PC-9 (cell line): ENCODE results near the gene TBXT. TPM values are rescaled to one million over a fixed set of nuclear protein-coding genes. Genes with fewer than 3 reads are reported as not detected.

Experiments
- BruUV-seq: library from RNA; stranded (reverse); fragments of 400-500 nt; replicated peaks from 2 replicates; lab custom pipeline; 2021; lab: Mats Ljungman, UMichigan
- CTCF ChIA-PET: fragments of 300-600 bp; sonication (Branson Sonifier 250); formaldehyde crosslinking; loops from one replicate; lab custom pipeline; 2022; ENCODE audit warnings: antibody characterized with exemption; lab: Charles Lee
- POLR2A ChIA-PET: fragments of 300-600 bp; sonication (Branson Sonifier 250); formaldehyde crosslinking; loops from one replicate; lab custom pipeline; 2022; ENCODE audit warnings: antibody characterized with exemption; ENCODE audit not compliant: unreplicated experiment; lab: Charles Lee
- DNase-seq, 2 experiments: peaks; one replicate each; pipeline versions ENCODE4 v3.0.0 to v3.0.0-alpha.2; 2015 to 2022; ENCODE audit warnings: mixed read lengths in 1 of 2
- H2AFZ ChIP-seq: fragments of 200-600 bp; sonication (generic); 2 replicates; pipeline ENCODE4 v1.8.1; 2017; ENCODE audit warnings: antibody characterized with exemption
- H3F3A ChIP-seq: fragments of 200-600 bp; sonication (generic); 2 replicates; pipeline ENCODE4 v1.8.1; 2017; ENCODE audit warnings: antibody characterized with exemption, mild to moderate bottlenecking, low read depth; ENCODE audit not compliant: insufficient read depth
- H3K27ac ChIP-seq: fragments of 200-600 bp; sonication (generic); 2 replicates; pipeline ENCODE4 v1.6.1; 2016; ENCODE audit warnings: mixed run types
- H3K27me3 ChIP-seq: fragments of 200-600 bp; sonication (generic); 2 replicates; pipeline ENCODE4 v1.6.1; 2016; ENCODE audit warnings: low read depth, mixed run types; ENCODE audit not compliant: insufficient read depth
- H3K36me3 ChIP-seq: fragments of 200-600 bp; sonication (generic); 2 replicates; pipeline ENCODE4 v1.6.1; 2016; ENCODE audit warnings: low read depth, mixed run types
- H3K4me1 ChIP-seq: fragments of 200-600 bp; sonication (generic); replicated peaks from 2 replicates; pipeline ENCODE4 v1.6.1; 2016; ENCODE audit warnings: mixed run types; ENCODE audit not compliant: insufficient read depth
- H3K4me2 ChIP-seq: fragments of 200-600 bp; sonication (generic); 2 replicates; pipeline ENCODE4 v1.6.1; 2017; ENCODE audit warnings: mixed run types
- H3K4me3 ChIP-seq: fragments of 200-600 bp; sonication (generic); 2 replicates; pipeline ENCODE4 v1.6.1; 2016; ENCODE audit warnings: mixed run types
- H3K79me2 ChIP-seq: fragments of 200-600 bp; sonication (generic); 2 replicates; pipeline ENCODE4 v1.6.1; 2017; ENCODE audit warnings: low read depth, mixed run types
- H3K9me2 ChIP-seq: fragments of 200-600 bp; sonication (generic); 2 replicates; pipeline ENCODE4 v1.8.1; 2017; ENCODE audit warnings: mild to moderate bottlenecking; ENCODE audit not compliant: insufficient read depth
- H3K9me3 ChIP-seq: fragments of 200-600 bp; sonication (generic); 2 replicates; pipeline ENCODE4 v1.8.1; 2016; ENCODE audit warnings: low read depth; ENCODE audit not compliant: insufficient read depth
- H4K20me1 ChIP-seq: fragments of 200-600 bp; sonication (generic); 2 replicates; pipeline ENCODE4 v1.8.1; 2017; ENCODE audit not compliant: insufficient read depth
- EZH2 ChIP-seq: fragments of 200-600 bp; sonication (generic); IDR thresholded peaks from 2 replicates; pipeline ENCODE4 v1.8.0; 2017; ENCODE audit warnings: antibody characterized with exemption, low read depth
- intact Hi-C: fragments of 100-400 bp; cut with micrococcal nuclease; formaldehyde crosslinking; loops from one replicate; pipeline ENCODE4 v1.10.0; 2022; ENCODE audit not compliant: unreplicated experiment
- total RNA-seq: library from RNA; stranded (reverse); gene quantifications from 2 replicates; pipeline ENCODE4 v1.2.3, GENCODE V29; 2021
- TF ChIP-seq, protein P1 (sequence below): fragments of 200-600 bp; sonication (generic); conservative IDR thresholded peaks from 2 replicates; pipeline ENCODE4 v1.6.1; 2017; ENCODE audit warnings: mixed run types, antibody characterized with exemption, mild to moderate bottlenecking, moderate library complexity

Gene TBXT
- total RNA-seq, 1 experiment from 2014 or later: not detected

DNA sequence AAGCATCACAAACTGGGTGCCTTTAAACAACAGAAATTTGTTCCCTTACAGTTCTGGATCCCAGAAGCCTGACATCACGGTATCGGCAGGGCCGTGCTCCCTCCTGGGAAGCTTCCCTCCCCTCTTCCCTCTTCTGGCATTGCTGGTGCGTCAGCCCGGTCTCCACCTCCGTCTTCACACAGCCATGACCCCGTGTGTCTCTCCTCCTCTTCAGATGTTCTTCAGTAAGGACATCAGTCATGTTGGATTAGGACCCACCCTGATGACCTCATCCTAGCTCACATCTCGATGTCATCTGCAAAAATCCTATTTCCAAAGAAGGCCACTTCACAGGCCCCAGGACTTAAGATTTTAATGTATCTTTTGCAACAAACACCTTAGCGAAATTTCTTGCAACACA lies 38.4 kb upstream of the TBXT start:
- DNase-seq: no peak
- intact Hi-C loops: no loop called here
- H3K36me3 ChIP-seq: no peaks in the 10 kb centered on the region
- no peak overlapping the region for H2AFZ ChIP-seq
- no peak overlapping the region for H3K4me3 ChIP-seq
- BruUV-seq: no TSS peak
- ChIA-PET POLR2A (no interaction called here), CTCF (no interaction called here)
- TF ChIP-seq, protein P1, sequence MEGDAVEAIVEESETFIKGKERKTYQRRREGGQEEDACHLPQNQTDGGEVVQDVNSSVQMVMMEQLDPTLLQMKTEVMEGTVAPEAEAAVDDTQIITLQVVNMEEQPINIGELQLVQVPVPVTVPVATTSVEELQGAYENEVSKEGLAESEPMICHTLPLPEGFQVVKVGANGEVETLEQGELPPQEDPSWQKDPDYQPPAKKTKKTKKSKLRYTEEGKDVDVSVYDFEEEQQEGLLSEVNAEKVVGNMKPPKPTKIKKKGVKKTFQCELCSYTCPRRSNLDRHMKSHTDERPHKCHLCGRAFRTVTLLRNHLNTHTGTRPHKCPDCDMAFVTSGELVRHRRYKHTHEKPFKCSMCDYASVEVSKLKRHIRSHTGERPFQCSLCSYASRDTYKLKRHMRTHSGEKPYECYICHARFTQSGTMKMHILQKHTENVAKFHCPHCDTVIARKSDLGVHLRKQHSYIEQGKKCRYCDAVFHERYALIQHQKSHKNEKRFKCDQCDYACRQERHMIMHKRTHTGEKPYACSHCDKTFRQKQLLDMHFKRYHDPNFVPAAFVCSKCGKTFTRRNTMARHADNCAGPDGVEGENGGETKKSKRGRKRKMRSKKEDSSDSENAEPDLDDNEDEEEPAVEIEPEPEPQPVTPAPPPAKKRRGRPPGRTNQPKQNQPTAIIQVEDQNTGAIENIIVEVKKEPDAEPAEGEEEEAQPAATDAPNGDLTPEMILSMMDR: no peak
- TF ChIP-seq EZH2: no peak
- no peaks in the 10 kb centered on the region for H3K4me1 ChIP-seq
- no peaks in the 10 kb centered on the region for H3K9me2 ChIP-seq
- no peak overlapping the region for H3K27ac ChIP-seq
- H3K4me2 ChIP-seq: no peak overlapping the region
- no peaks in the 10 kb centered on the region for H4K20me1 ChIP-seq
- H3K9me3 ChIP-seq: no peaks in the 10 kb centered on the region
- H3K79me2 ChIP-seq: no peaks in the 10 kb centered on the region
- no peaks in the 10 kb centered on the region for H3F3A ChIP-seq
- H3K27me3 ChIP-seq: peaks cover 78% of the 10 kb centered on the region

DNA sequence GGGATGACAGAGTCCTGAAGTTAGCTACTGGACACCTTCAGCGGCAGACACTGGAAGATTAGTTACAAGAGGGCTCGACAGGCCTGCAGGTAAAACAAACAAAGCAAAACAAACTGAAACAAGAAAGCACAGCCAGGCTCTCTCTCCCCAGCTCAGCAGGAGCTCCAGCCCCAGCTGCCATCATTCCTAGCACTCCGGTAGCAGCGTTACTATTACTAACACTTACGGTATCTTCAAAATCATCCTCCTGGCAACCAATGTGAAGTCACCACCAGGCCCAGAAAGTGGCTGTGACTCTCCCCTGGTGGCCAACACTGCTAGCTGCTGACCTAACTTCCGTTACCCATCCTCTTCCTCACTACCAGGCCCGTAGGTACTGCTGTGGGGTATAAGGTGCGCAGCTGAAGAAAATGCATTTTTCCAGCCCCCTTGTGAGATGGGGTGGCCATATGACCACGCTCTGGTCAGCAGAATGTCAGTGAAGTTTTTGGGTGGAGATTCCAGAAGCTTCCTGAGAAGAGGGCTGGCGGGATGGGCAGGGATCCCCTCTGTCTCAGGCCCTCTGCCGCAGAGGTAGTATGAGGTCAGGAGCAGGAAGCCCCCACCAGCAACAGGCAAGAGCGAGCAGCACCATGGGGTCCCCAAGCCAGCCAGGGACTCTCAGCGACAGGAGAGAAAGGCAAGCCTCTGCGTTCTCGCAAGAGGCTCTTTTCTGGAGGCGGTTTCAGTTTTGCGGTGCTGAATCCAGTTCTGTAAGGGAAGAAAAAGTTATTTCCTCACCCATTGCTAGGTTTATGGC lies 37.4 kb upstream of the TBXT start:
- Histone ChIP-seq H3K27ac (no peak overlapping the region), H3K36me3 (no peaks in the 10 kb centered on the region), H3K9me3 (no peaks in the 10 kb centered on the region), H2AFZ (no peak overlapping the region), H4K20me1 (no peaks in the 10 kb centered on the region), H3K9me2 (no peaks in the 10 kb centered on the region), H3K27me3 (peaks cover 85% of the 10 kb centered on the region), H3K4me3 (no peak overlapping the region), H3F3A (no peaks in the 10 kb centered on the region), H3K79me2 (no peaks in the 10 kb centered on the region), H3K4me2 (no peak overlapping the region), H3K4me1 (no peaks in the 10 kb centered on the region)
- no TSS peak for BruUV-seq
- intact Hi-C loops: no loop called here
- POLR2A ChIA-PET: no interaction called here
- no peak for DNase-seq
- CTCF ChIA-PET: no interaction called here
- no peak for TF ChIP-seq EZH2
- TF ChIP-seq, protein P1: no peak

DNA sequence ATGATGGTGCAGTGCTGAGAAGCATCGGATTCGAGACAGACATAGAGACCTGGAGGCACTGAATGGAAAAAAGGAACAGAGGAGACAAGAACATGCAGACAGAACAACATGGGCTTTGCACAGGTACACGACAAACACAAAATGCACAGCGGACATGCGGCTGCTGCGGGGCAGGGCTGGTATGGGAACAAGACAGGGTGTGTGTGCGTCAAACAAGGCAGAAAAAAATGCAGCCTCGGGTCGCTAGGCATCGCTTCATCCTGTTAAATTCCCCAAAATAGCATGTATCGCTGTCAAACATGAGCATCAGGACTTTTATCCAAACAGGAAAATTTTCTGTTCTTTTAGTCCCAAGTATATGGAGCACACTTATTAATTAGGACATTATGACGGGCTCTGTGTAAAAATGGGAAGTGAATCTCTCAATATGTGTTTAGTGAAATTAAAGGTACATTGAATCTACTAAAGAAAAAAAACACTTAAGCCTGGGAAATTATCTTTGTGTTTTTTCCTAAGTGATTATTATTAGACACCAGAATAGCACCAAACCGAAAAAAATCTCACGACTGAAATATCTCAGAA lies 36.1 kb upstream of the TBXT start:
- Histone ChIP-seq H2AFZ (no peak overlapping the region), H3K9me3 (no peaks in the 10 kb centered on the region), H3K36me3 (no peaks in the 10 kb centered on the region), H3K27ac (no peak overlapping the region), H3K4me3 (no peak overlapping the region), H3F3A (no peaks in the 10 kb centered on the region), H4K20me1 (no peaks in the 10 kb centered on the region), H3K79me2 (no peaks in the 10 kb centered on the region), H3K27me3 (peaks cover 83% of the 10 kb centered on the region), H3K4me1 (no peaks in the 10 kb centered on the region), H3K9me2 (no peaks in the 10 kb centered on the region), H3K4me2 (no peak overlapping the region)
- POLR2A ChIA-PET: no interaction called here
- CTCF ChIA-PET: no interaction called here
- intact Hi-C loops: no loop called here
- DNase-seq: no peak
- TF ChIP-seq EZH2: no peak
- TF ChIP-seq, protein P1: no peak
- BruUV-seq: no TSS peak
